Raji (cell line): ENCODE results near the gene EXOC4.

Experiments used
- POLR2A ChIP-seq: IDR thresholded peaks from 2 replicates; pipeline ENCODE4 v1.6.1; 2011; ENCODE audit warnings: low read depth, low read length, control low read depth; ENCODE audit not compliant: insufficient read depth

EXOC4 gene

DNA sequence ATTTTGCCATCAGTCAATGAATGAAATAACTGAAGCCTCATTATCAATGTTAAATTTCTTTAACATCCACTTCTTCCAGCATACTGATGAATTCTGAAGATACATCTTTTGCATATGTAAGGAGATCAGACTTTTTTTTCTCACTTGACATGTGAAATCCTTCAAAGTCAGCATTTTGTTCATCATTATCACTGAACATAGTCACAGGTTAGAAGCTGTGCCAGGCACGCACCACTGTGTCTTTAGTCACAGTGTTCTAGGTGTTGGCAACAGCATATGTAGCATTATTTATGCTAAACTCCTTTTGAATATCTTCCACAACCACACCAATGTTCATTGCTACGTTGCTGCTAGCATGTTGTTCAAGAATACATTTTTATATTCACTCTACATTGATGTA lies 450.1 kb downstream of the EXOC4 start:
- no peak for TF ChIP-seq POLR2A

- no peak for TF ChIP-seq POLR2A
Measured at GRCh38 chr7:133703547-133703946, 450.7 kb downstream of the EXOC4 start.

GRCh38 chr7:133704453-133704852 lies 451.6 kb downstream of the EXOC4 start:
- no peak for TF ChIP-seq POLR2A

DNA sequence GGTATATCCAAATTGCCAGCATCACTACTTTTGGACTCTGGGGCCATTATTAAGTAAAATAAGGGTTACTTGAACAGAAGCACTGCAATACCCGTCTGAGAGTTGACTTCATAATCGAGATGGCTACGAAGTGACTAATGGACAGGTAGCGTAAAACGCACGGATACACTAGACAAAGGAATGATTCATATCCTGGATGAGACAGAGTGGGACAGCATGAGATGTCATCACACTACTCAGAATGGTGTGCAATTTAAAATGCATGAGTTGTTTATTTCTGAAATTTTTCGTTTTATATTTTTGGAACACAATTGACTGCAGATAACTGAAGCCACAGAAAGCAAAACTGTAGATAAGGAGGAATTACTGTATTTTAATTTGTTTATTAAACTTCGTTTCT lies 452.7 kb downstream of the EXOC4 start:
- TF ChIP-seq POLR2A = no peak

DNA sequence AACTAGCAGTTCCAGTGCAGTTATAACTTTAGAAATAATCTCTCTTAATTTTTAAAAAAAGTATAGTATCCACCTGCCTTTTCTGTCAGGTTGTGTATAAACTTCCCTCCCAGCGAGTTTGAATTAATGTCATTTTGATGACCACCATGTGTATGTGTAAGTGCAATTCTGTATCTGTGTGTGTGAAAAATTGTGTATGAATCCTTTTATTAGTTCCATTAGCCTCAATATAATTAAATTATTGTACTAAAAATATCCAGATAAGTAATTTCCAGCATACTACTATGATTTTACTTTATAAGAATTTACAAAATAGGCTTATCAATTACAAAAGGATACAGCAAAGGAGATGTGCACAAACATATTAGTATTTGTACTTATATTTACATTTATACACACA lies 453.1 kb downstream of the EXOC4 start:
- TF ChIP-seq POLR2A = no peak

DNA sequence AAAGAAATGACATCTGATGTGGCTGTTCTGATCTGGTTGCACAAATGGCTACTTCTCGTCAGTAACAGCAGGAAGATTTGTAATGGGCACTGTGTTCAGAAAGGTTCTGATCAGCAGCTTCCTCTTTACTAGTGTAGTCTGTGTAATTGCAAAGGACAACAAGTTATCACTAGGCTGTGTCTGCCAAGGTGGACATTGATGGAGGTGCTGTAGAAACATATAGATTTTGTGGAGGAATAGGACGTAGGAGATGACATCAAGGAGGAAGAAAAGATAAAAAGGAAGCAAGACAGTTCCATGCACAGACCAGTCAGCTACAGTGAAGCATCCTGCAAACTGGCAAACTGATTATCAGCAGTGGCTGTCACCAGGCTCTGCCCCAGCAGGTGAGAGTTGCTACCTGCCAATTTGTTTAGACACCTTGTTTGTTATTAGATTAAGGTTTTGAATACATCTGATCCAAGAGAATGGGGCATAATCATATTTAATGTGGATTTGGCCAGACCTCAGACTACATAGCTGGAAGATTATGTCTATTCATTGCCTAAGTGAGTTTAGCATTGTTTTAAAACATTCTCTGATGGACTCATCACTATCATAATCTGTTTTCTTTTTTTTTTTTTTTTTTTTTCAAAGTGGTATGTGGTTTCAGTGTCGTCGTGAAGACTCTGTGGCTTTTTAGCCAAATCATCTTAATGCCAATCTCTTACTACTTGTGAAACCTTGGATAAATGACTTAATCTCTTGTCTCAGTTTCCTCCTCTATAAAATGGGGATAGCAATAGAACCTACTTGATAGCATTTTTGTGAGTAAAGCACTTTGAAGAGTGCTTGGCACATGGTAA lies 456.4 kb downstream of the EXOC4 start:
- TF ChIP-seq POLR2A = no peak

DNA sequence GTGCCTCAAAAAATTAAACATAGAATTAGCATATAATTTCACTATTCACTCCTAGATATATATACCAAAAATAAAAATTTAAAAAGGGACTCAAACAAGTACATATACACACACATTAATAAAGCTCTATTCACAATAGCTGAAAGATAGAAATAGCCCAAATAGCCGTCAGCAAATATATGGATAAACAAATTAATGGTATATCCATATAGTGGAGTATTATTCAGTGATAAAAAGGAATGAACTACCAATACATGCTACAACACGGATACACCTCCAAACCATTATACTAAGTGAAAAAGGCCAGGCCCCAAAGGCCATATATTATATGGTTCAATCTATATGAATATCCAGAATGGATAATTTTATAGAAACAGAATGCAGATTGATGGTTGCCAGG lies 459.7 kb downstream of the EXOC4 start:
- TF ChIP-seq POLR2A = no peak

DNA sequence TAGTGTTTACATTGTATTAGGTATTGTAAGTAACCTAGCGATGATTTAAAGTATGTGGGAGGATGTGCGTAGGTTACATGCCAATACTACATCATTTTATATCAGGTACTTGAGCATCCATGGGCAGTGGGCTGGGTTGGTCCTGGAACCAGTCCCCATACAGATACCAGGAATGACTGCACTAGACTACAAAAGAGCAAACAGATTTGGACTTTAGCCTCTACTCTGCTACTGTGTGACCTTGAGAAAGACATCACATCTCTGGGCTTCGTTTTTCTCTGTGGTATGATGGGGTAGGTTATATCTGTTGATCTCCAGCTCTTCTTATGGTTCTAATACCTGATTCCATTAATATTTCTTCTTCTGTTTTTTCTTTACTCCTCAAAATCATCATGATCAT lies 461.8 kb downstream of the EXOC4 start:
- TF ChIP-seq POLR2A = no peak

GRCh38 chr7:133718131-133718530 lies 465.3 kb downstream of the EXOC4 start:
- no peak for TF ChIP-seq POLR2A

- no peak for TF ChIP-seq POLR2A
Measured at GRCh38 chr7:133723044-133723443, 470.2 kb downstream of the EXOC4 start.

- TF ChIP-seq POLR2A = no peak
Measured at GRCh38 chr7:133724148-133724547, 471.3 kb downstream of the EXOC4 start.

DNA sequence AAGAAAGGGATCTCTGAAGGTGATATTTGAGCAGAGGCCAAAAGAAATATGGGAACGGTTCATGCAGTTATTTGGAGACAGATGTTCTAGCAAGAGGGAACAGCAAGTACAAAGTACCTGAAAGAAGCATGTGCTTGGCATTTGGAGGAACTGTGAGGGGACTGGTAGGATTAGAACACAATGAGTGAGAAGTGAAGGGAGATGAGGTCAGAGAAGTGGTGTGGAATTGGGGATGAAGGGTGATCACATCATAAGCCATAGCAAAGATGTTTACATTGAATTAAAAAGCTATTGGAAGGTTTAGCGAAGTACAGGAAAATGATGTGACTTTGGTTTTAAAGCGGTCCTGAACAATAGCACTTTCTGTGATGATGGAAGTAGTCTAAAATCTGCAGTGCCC lies 471.8 kb downstream of the EXOC4 start:
- TF ChIP-seq POLR2A = no peak

- no peak for TF ChIP-seq POLR2A
Measured at GRCh38 chr7:133727476-133728214, 474.8 kb downstream of the EXOC4 start.

DNA sequence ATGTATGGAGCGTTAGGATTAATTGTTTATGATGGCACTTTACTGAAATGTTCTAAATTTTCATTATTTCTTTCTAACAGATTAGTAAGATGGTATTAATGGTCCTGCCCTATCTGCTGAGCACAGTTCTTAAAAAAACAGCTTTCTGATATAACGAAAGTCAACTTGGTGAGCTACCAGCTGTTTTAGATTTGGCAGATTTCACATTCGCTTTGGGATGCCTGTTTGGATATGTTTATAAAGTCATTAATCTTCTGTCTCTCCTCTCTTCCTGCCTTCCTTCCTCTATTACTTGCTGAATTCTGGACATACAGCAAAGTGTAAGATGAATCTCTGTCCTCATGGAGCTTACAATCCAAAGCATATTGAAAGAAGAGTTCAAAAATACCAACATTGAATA lies 477.5 kb downstream of the EXOC4 start:
- TF ChIP-seq POLR2A = no peak

- no peak for TF ChIP-seq POLR2A
Measured at GRCh38 chr7:133733401-133733800, 480.5 kb downstream of the EXOC4 start.

DNA sequence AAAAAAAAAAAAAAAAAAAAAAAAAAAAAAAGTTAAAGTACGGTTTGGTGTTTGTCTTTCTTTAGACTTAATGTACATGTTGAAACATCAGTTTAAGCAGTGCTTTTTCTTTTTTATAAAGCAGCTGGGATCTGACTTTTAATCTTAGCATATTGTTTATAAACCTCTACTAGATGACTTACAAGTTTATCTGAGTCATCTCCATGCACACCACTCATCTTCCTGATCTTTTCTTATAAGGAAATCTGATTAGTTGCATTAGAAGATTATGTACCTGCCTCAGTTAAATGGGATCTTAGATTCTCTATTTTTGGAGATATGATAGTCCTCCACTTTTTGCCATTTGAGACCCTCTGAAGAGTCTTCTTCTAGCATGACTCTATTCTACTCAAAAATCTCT lies 482.3 kb downstream of the EXOC4 start:
- no peak for TF ChIP-seq POLR2A
